ENCODE data around the gene GINM1.

GINM1 gene

DNA sequence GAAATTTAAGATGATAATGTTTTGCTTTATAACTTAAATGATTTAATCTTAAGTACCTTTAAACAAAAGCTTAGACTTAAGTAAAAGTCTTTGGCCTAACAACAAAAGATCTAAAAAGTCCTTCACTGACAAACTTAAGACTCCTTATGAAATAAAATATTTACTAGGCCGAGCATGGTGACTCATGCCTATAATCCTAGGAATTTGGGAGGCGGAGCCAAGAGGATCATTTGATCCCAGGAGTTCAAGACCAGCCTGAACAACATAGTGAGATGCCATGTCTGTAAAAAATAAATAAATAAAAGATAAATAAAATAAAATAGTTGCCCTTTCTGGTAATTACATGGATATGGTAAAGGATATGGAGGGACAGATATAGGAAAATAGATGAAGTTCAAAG, 69.9 kb downstream of the GINM1 start:
- H3K27ac Mint-ChIP-seq = no peak overlapping the region
- H3K4me1 Mint-ChIP-seq = no peaks in the 10 kb centered on the region
- DNase-seq (ENCODE audit: low spot score in 2 of 2) = no peak
- H3K4me3 Mint-ChIP-seq = no peak overlapping the region
- no peak for ATAC-seq
- H3K9me3 Mint-ChIP-seq = no peaks in the 10 kb centered on the region
- H3K36me3 Mint-ChIP-seq = peaks cover 52% of the 10 kb centered on the region

Measured in stimulated activated effector memory CD8-positive, alpha-beta T cell treated with anti-CD3 and anti-CD28 coated beads, Interleukin-12 subunit alpha, Interleukin-12 subunit beta, amount 100 ng/mL, for 72 hours (primary cell).